ENCODE measurements around the gene ACTR1A. TPM values are rescaled to one million over a fixed set of nuclear protein-coding genes. Genes with fewer than 3 reads are reported as not detected.

The ACTR1A gene
- total RNA-seq (60.2 TPM), polyA plus RNA-seq (63.7 TPM)
- long read RNA-seq, donor 1, partial matches to known transcripts = 0 of 2 reads
- long read RNA-seq, donor 1, other reads (novel, unspliced or antisense) = 0 of 2 reads
- long read RNA-seq, donor 2 = 0 reads
- long read RNA-seq, donor 3, transcript ACTR1A-201 (11 exons, 2,829 nt) = major isoform, 31 of 40 reads
- long read RNA-seq, donor 3, partial matches to known transcripts = 6 of 40 reads
- long read RNA-seq, donor 3, other reads (novel, unspliced or antisense) = 0 of 40 reads
- long read RNA-seq, donor 4, transcript ACTR1A-201 (11 exons, 2,829 nt) = major isoform, 11 of 14 reads
- long read RNA-seq, donor 4, partial matches to known transcripts = 0 of 14 reads
- long read RNA-seq, donor 4, other reads (novel, unspliced or antisense) = 0 of 14 reads
- long read RNA-seq, donor 5, transcript ACTR1A-201 (11 exons, 2,829 nt) = major isoform, 39 of 46 reads
- long read RNA-seq, donor 5, partial matches to known transcripts = 5 of 46 reads
- long read RNA-seq, donor 5, other reads (novel, unspliced or antisense) = 0 of 46 reads
- long read RNA-seq, donor 6, transcript ACTR1A-201 (11 exons, 2,829 nt) = major isoform, 16 of 27 reads
- long read RNA-seq, donor 6, partial matches to known transcripts = 8 of 27 reads
- long read RNA-seq, donor 6, other reads (novel, unspliced or antisense) = 0 of 27 reads
- long read RNA-seq, donor 7, transcript ACTR1A-201 (11 exons, 2,829 nt) = major isoform, 17 of 18 reads
- long read RNA-seq, donor 7, partial matches to known transcripts = 0 of 18 reads
- long read RNA-seq, donor 7, other reads (novel, unspliced or antisense) = 0 of 18 reads
- long read RNA-seq, donor 8, partial matches to known transcripts = 0 of 4 reads
- long read RNA-seq, donor 8, other reads (novel, unspliced or antisense) = 0 of 4 reads
- long read RNA-seq, donor 9, transcript ACTR1A-201 (11 exons, 2,829 nt) = major isoform, 14 of 14 reads
- long read RNA-seq, donor 9, partial matches to known transcripts = 0 of 14 reads
- long read RNA-seq, donor 9, other reads (novel, unspliced or antisense) = 0 of 14 reads
- long read RNA-seq, donor 10, transcript ACTR1A-201 (11 exons, 2,829 nt) = major isoform, 18 of 19 reads
- long read RNA-seq, donor 10, partial matches to known transcripts = 0 of 19 reads
- long read RNA-seq, donor 10, other reads (novel, unspliced or antisense) = 0 of 19 reads

GRCh38 chr10:102502337-102503151 lies at the start of gene ACTR1A:
ACTR1A (minus strand) TSS chr10:102502712; CDS start chr10:102502647, 65 bp downstream.
- Histone ChIP-seq H3K4me3 (ENCODE audit: low read length in 2 of 2) (peak within 1 kb of the TSS; percentile 80 to 93), H3K4me1 (ENCODE audit: control insufficient read depth in 2 of 2, insufficient read depth in 2 of 2, low read length in 2 of 2) (peaks cover 10 to 23% of the 10 kb centered on the region in 2 donors), H3K27ac (ENCODE audit: low read depth in 1 of 2, low read length in 1 of 2) (peak within 1 kb of the TSS; percentile 86 to 89), H3K9me3 (ENCODE audit: control insufficient read depth in 2 of 2, insufficient read depth in 1 of 2, low read length in 1 of 2) (peaks cover 1 to 8% of the 10 kb centered on the region in 2 donors), H3K36me3 (ENCODE audit: control insufficient read depth in 2 of 2, insufficient read depth in 2 of 2, low read length in 1 of 2) (peaks cover 5 to 24% of the 10 kb centered on the region in 2 donors), H3K27me3 (ENCODE audit: control insufficient read depth in 2 of 2, insufficient read depth in 1 of 2, low read length in 1 of 2) (no peaks in the 10 kb centered on the region)
- peak; percentile 95 to 99 (median 98) for DNase-seq (ENCODE audit: low read depth in 6 of 9, low spot score in 9 of 9)
- WGBS = under 1% methylated on average over 42 of the region's 42 CpGs

GRCh38 chr10:102550636-102551210 lies 48.2 kb upstream of the ACTR1A start:
- Histone ChIP-seq H3K27me3 (ENCODE audit: control insufficient read depth in 2 of 2, insufficient read depth in 1 of 2, low read length in 1 of 2) (no peaks in the 10 kb centered on the region), H3K27ac (ENCODE audit: low read depth in 1 of 2, low read length in 1 of 2) (no peak overlapping the region), H3K36me3 (ENCODE audit: control insufficient read depth in 2 of 2, insufficient read depth in 2 of 2, low read length in 1 of 2) (peaks cover 9 to 16% of the 10 kb centered on the region in 2 donors), H3K4me3 (ENCODE audit: low read length in 2 of 2) (no peak overlapping the region), H3K4me1 (ENCODE audit: control insufficient read depth in 2 of 2, insufficient read depth in 2 of 2, low read length in 2 of 2) (peaks cover 0 to 6% of the 10 kb centered on the region in 2 donors), H3K9me3 (ENCODE audit: control insufficient read depth in 2 of 2, insufficient read depth in 1 of 2, low read length in 1 of 2) (no peaks in the 10 kb centered on the region)
- WGBS = 99% methylated on average over 9 of the region's 9 CpGs
- no peak for DNase-seq (ENCODE audit: low read depth in 6 of 9, low spot score in 9 of 9)

- Histone ChIP-seq H3K36me3 (ENCODE audit: control insufficient read depth in 2 of 2, insufficient read depth in 2 of 2, low read length in 1 of 2) (peaks cover 9 to 16% of the 10 kb centered on the region in 2 donors), H3K9me3 (ENCODE audit: control insufficient read depth in 2 of 2, insufficient read depth in 1 of 2, low read length in 1 of 2) (no peaks in the 10 kb centered on the region), H3K27ac (ENCODE audit: low read depth in 1 of 2, low read length in 1 of 2) (no peak overlapping the region), H3K4me3 (ENCODE audit: low read length in 2 of 2) (no peak overlapping the region), H3K4me1 (ENCODE audit: control insufficient read depth in 2 of 2, insufficient read depth in 2 of 2, low read length in 2 of 2) (peaks cover 0 to 6% of the 10 kb centered on the region in 2 donors), H3K27me3 (ENCODE audit: control insufficient read depth in 2 of 2, insufficient read depth in 1 of 2, low read length in 1 of 2) (no peaks in the 10 kb centered on the region)
- WGBS = 95% methylated on average over 1 of the region's 1 CpG
- no peak for DNase-seq (ENCODE audit: low read depth in 6 of 9, low spot score in 9 of 9)
These were observed 47.0 kb upstream of the ACTR1A start for GRCh38 chr10:102549549-102549948.

- H3K4me3 ChIP-seq (ENCODE audit: low read length in 2 of 2) = no peak overlapping the region
- H3K9me3 ChIP-seq (ENCODE audit: control insufficient read depth in 2 of 2, insufficient read depth in 1 of 2, low read length in 1 of 2) = no peaks in the 10 kb centered on the region
- peaks cover 9 to 16% of the 10 kb centered on the region in 2 donors for H3K36me3 ChIP-seq (ENCODE audit: control insufficient read depth in 2 of 2, insufficient read depth in 2 of 2, low read length in 1 of 2)
- peaks cover 0 to 6% of the 10 kb centered on the region in 2 donors for H3K4me1 ChIP-seq (ENCODE audit: control insufficient read depth in 2 of 2, insufficient read depth in 2 of 2, low read length in 2 of 2)
- DNase-seq (ENCODE audit: low read depth in 6 of 9, low spot score in 9 of 9) = no peak
- H3K27me3 ChIP-seq (ENCODE audit: control insufficient read depth in 2 of 2, insufficient read depth in 1 of 2, low read length in 1 of 2) = no peaks in the 10 kb centered on the region
- H3K27ac ChIP-seq (ENCODE audit: low read depth in 1 of 2, low read length in 1 of 2) = no peak overlapping the region
- 76% methylated on average over 12 of the region's 12 CpGs for WGBS
These were observed 44.3 kb upstream of the ACTR1A start for GRCh38 chr10:102546606-102547320.

- WGBS = 30% methylated on average over 2 of the region's 2 CpGs
- H3K4me1 ChIP-seq (ENCODE audit: control insufficient read depth in 2 of 2, insufficient read depth in 2 of 2, low read length in 2 of 2) = peaks cover 0 to 6% of the 10 kb centered on the region in 2 donors
- no peaks in the 10 kb centered on the region for H3K27me3 ChIP-seq (ENCODE audit: control insufficient read depth in 2 of 2, insufficient read depth in 1 of 2, low read length in 1 of 2)
- DNase-seq (ENCODE audit: low read depth in 6 of 9, low spot score in 9 of 9) = no peak
- no peak overlapping the region for H3K4me3 ChIP-seq (ENCODE audit: low read length in 2 of 2)
- H3K36me3 ChIP-seq (ENCODE audit: control insufficient read depth in 2 of 2, insufficient read depth in 2 of 2, low read length in 1 of 2) = peaks cover 5 to 12% of the 10 kb centered on the region in 2 donors
- no peak overlapping the region for H3K27ac ChIP-seq (ENCODE audit: low read depth in 1 of 2, low read length in 1 of 2)
- H3K9me3 ChIP-seq (ENCODE audit: control insufficient read depth in 2 of 2, insufficient read depth in 1 of 2, low read length in 1 of 2) = no peaks in the 10 kb centered on the region
These were observed 43.5 kb upstream of the ACTR1A start for GRCh38 chr10:102545997-102546396.

GRCh38 chr10:102545265-102545871 lies 42.9 kb upstream of the ACTR1A start:
- Histone ChIP-seq H3K36me3 (ENCODE audit: control insufficient read depth in 2 of 2, insufficient read depth in 2 of 2, low read length in 1 of 2) (peaks cover 3 to 6% of the 10 kb centered on the region in 2 donors), H3K4me1 (ENCODE audit: control insufficient read depth in 2 of 2, insufficient read depth in 2 of 2, low read length in 2 of 2) (peaks cover 0 to 6% of the 10 kb centered on the region in 2 donors), H3K27me3 (ENCODE audit: control insufficient read depth in 2 of 2, insufficient read depth in 1 of 2, low read length in 1 of 2) (no peaks in the 10 kb centered on the region), H3K27ac (ENCODE audit: low read depth in 1 of 2, low read length in 1 of 2) (no peak overlapping the region), H3K4me3 (ENCODE audit: low read length in 2 of 2) (no peak overlapping the region), H3K9me3 (ENCODE audit: control insufficient read depth in 2 of 2, insufficient read depth in 1 of 2, low read length in 1 of 2) (no peaks in the 10 kb centered on the region)
- no peak for DNase-seq (ENCODE audit: low read depth in 6 of 9, low spot score in 9 of 9)
- 97% methylated on average over 7 of the region's 7 CpGs for WGBS

GRCh38 chr10:102542800-102543418 lies 40.4 kb upstream of the ACTR1A start:
- no peak for DNase-seq (ENCODE audit: low read depth in 6 of 9, low spot score in 9 of 9)
- no peaks in the 10 kb centered on the region for H3K9me3 ChIP-seq (ENCODE audit: control insufficient read depth in 2 of 2, insufficient read depth in 1 of 2, low read length in 1 of 2)
- 88% methylated on average over 8 of the region's 8 CpGs for WGBS

More at GRCh38 chr10:102542800-102543418, 40.4 kb upstream of the ACTR1A start:
- Histone ChIP-seq H3K27me3 (ENCODE audit: control insufficient read depth in 2 of 2, insufficient read depth in 1 of 2, low read length in 1 of 2) (no peaks in the 10 kb centered on the region), H3K27ac (ENCODE audit: low read depth in 1 of 2, low read length in 1 of 2) (no peak overlapping the region), H3K4me3 (ENCODE audit: low read length in 2 of 2) (no peak overlapping the region), H3K4me1 (ENCODE audit: control insufficient read depth in 2 of 2, insufficient read depth in 2 of 2, low read length in 2 of 2) (peaks cover 0 to 6% of the 10 kb centered on the region in 2 donors), H3K36me3 (ENCODE audit: control insufficient read depth in 2 of 2, insufficient read depth in 2 of 2, low read length in 1 of 2) (no peaks in the 10 kb centered on the region)

Data from thymus (tissue), 14 donors.